PC-3 (cell line): Measurements from ENCODE around the gene REX1BD. TPM values are rescaled to one million over a fixed set of nuclear protein-coding genes. Genes with fewer than 3 reads are reported as not detected.

ENCODE experiments used
- ATAC-seq: fragments of 200-7000 bp; cut with Tn5 transposase; 2 replicates; pipeline ENCODE4 v1.9.1; 2020; ENCODE audit warnings: mild to moderate bottlenecking, moderate library complexity
- BruUV-seq: library from RNA; stranded (reverse); fragments of 400-500 nt; replicated peaks from 2 replicates; lab custom pipeline; 2021; lab: Mats Ljungman, UMichigan
- CTCF ChIA-PET: fragments of 300-600 bp; sonication (Branson Sonifier 250); formaldehyde crosslinking; loops from one replicate; lab custom pipeline; 2022; ENCODE audit warnings: antibody characterized with exemption; lab: Charles Lee
- POLR2A ChIA-PET: fragments of 300-600 bp; sonication (Branson Sonifier 250); formaldehyde crosslinking; loops from one replicate; lab custom pipeline; 2022; ENCODE audit warnings: antibody characterized with exemption; ENCODE audit not compliant: unreplicated experiment; lab: Charles Lee
- DNase-seq: peaks from one replicate; pipeline ENCODE4 v3.0.0-alpha.2; 2015
- H2AFZ ChIP-seq: fragments of 300-600 bp; sonication (generic); 2 replicates; pipeline ENCODE4 v1.6.0; 2016; ENCODE audit warnings: antibody characterized with exemption, low read length
- H3F3A ChIP-seq: fragments of 300-600 bp; sonication (generic); one replicate; pipeline ENCODE4 v1.6.0; 2017; ENCODE audit warnings: antibody characterized with exemption, low read length, control low read depth, mild to moderate bottlenecking; ENCODE audit not compliant: unreplicated experiment
- H3K27ac ChIP-seq: fragments of 300-600 bp; sonication (generic); 2 replicates; pipeline ENCODE4 v1.5.1; 2016; ENCODE audit warnings: mild to moderate bottlenecking, low read length
- H3K27me3 ChIP-seq: fragments of 300-600 bp; sonication (generic); 2 replicates; pipeline ENCODE4 v1.6.1; 2016; ENCODE audit warnings: low read length, mixed read lengths
- H3K36me3 ChIP-seq: fragments of 300-600 bp; sonication (generic); 2 replicates; pipeline ENCODE4 v1.6.1; 2016; ENCODE audit warnings: low read depth, mixed run types, low read length, mixed read lengths
- H3K4me1 ChIP-seq: fragments of 300-600 bp; sonication (generic); 2 replicates; pipeline ENCODE4 v1.5.1; 2016; ENCODE audit warnings: low read length; ENCODE audit not compliant: insufficient read depth
- H3K4me2 ChIP-seq: fragments of 300-600 bp; sonication (generic); 2 replicates; pipeline ENCODE4 v1.6.0; 2016; ENCODE audit warnings: low read length
- H3K4me3 ChIP-seq: fragments of 300-600 bp; sonication (generic); 2 replicates; pipeline ENCODE4 v1.5.1; 2016; ENCODE audit warnings: mild to moderate bottlenecking, low read length, mixed read lengths
- H3K79me2 ChIP-seq: fragments of 300-600 bp; sonication (generic); 2 replicates; pipeline ENCODE4 v1.6.1; 2017; ENCODE audit warnings: low read length, mixed read lengths
- H3K9ac ChIP-seq: fragments of 300-600 bp; sonication (generic); 2 replicates; pipeline ENCODE4 v1.6.0; 2016; ENCODE audit warnings: mild to moderate bottlenecking, low read length
- H3K9me2 ChIP-seq: fragments of 300-600 bp; sonication (generic); replicated peaks from 2 replicates; pipeline ENCODE4 v1.6.1; 2016; ENCODE audit warnings: mixed run types, low read length, mixed read lengths
- H3K9me3 ChIP-seq: fragments of 300-600 bp; sonication (generic); 2 replicates; pipeline ENCODE4 v1.6.1; 2016; ENCODE audit warnings: low read length, mixed read lengths
- H4K20me1 ChIP-seq: fragments of 300-600 bp; sonication (generic); 2 replicates; pipeline ENCODE4 v1.6.1; 2016; ENCODE audit warnings: low read length, mixed read lengths
- CTCF ChIP-seq: fragments of 300-600 bp; sonication (generic); conservative IDR thresholded peaks from 2 replicates; pipeline ENCODE4 v1.5.1; 2017; ENCODE audit warnings: antibody characterized with exemption, low read depth, mild to moderate bottlenecking, low read length
- EZH2 ChIP-seq: fragments of 300-600 bp; sonication (generic); IDR thresholded peaks from one replicate; pipeline ENCODE4 v1.6.1; 2017; ENCODE audit warnings: antibody characterized with exemption, mild to moderate bottlenecking, low read length; ENCODE audit not compliant: unreplicated experiment
- EZH2phosphoT487 ChIP-seq: fragments of 300-600 bp; sonication (generic); IDR thresholded peaks from 2 replicates; pipeline ENCODE4 v1.6.1; 2018; ENCODE audit warnings: mild to moderate bottlenecking, antibody characterized with exemption, low read length, borderline replicate concordance
- intact Hi-C: fragments of 100-400 bp; cut with micrococcal nuclease; formaldehyde crosslinking; loops from 2 replicates; pipeline ENCODE4 v1.9.0; 2023
- total RNA-seq: library from RNA; depleted of rRNA; stranded (reverse); fragments of >200 nt; gene quantifications from 2 replicates; pipeline ENCODE4 v1.2.3, GENCODE V29; 2014

REX1BD gene
- total RNA-seq, 1 experiment from 2014 or later = 121 TPM

- Histone ChIP-seq H3K4me3 (no peak overlapping the region), H3K9me2 (no peaks in the 10 kb centered on the region), H3K9me3 (no peaks in the 10 kb centered on the region), H2AFZ (no peak overlapping the region), H3K36me3 (peaks cover 8% of the 10 kb centered on the region; the same call in 1 of the 2 replicates), H3K9ac (no peak overlapping the region), H3K4me2 (no peak overlapping the region), H3F3A (no peaks in the 10 kb centered on the region), H3K79me2 (peaks cover 11% of the 10 kb centered on the region), H3K27me3 (no peaks in the 10 kb centered on the region), H3K27ac (no peak overlapping the region), H3K4me1 (peaks cover 13% of the 10 kb centered on the region; the same call in 1 of the 2 replicates), H4K20me1 (no peaks in the 10 kb centered on the region)
- ChIA-PET POLR2A (no interaction called here), CTCF (interaction anchor here (0.7 kb wide), 1 partner anchor 70 kb away, joined by 3 read pairs; no protein-coding TSS in a partner anchor)
- no peak for ATAC-seq
- TSS peak; percentile 10 for BruUV-seq
- intact Hi-C loops = no loop called here
- TF ChIP-seq CTCF = no peak
- no peak for TF ChIP-seq EZH2phosphoT487
- no peak for TF ChIP-seq EZH2
- DNase-seq = no peak
Measured at GRCh38 chr19:18541258-18541991, 47.2 kb upstream of the REX1BD start.

GRCh38 chr19:18541992-18542940 lies 46.3 kb upstream of the REX1BD start:
- Histone ChIP-seq H4K20me1 (no peaks in the 10 kb centered on the region), H3K27ac (no peak overlapping the region), H3F3A (no peaks in the 10 kb centered on the region), H3K9ac (peak overlapping the region; percentile 46; the same call in 1 of the 2 replicates), H3K36me3 (peaks cover 7% of the 10 kb centered on the region; the same call in 1 of the 2 replicates), H3K9me2 (no peaks in the 10 kb centered on the region), H3K4me1 (peaks cover 13% of the 10 kb centered on the region; the same call in 1 of the 2 replicates), H3K27me3 (no peaks in the 10 kb centered on the region), H3K9me3 (no peaks in the 10 kb centered on the region), H3K79me2 (peaks cover 11% of the 10 kb centered on the region), H3K4me3 (peak overlapping the region; percentile 70), H3K4me2 (peak overlapping the region; percentile 89), H2AFZ (peak overlapping the region; percentile 42)
- TF ChIP-seq EZH2 (no peak), EZH2phosphoT487 (no peak), CTCF (no peak)
- intact Hi-C loops = no loop called here
- ChIA-PET CTCF (interaction anchor here (0.7 kb wide), 1 partner anchor 71 kb away, joined by 3 read pairs; no protein-coding TSS in a partner anchor), POLR2A (interaction anchor here (0.5 kb wide), 1 partner anchor 21 kb away, joined by 3 read pairs; no protein-coding TSS in a partner anchor)
- no TSS peak for BruUV-seq
- DNase-seq (no peak), ATAC-seq (no peak)
